H1 (cell line): ENCODE data around the gene ANKRD31. TPM values are rescaled to one million over a fixed set of nuclear protein-coding genes. Genes with fewer than 3 reads are reported as not detected.

Source experiments
- CTCF ChIA-PET: fragments of 300-600 bp; sonication (Branson Sonifier 250); formaldehyde crosslinking; loops from one replicate; lab custom pipeline; 2021; ENCODE audit not compliant: partially characterized antibody; lab: Charles Lee
- POLR2A ChIA-PET: fragments of 300-600 bp; sonication (Branson Sonifier 250); formaldehyde crosslinking; loops from one replicate; lab custom pipeline; 2021; ENCODE audit warnings: inconsistent platforms; ENCODE audit not compliant: partially characterized antibody; lab: Charles Lee
- DNase-seq, 2 experiments: peaks; one replicate each; pipeline versions ENCODE4 v3.0.0 to v3.0.0-alpha.2; 2010 to 2022; ENCODE audit warnings: low spot score in 2 of 2, low read depth in 1 of 2, mixed read lengths in 1 of 2
- FAIRE-seq: peaks from 2 replicates; lab custom pipeline; 2011; peaks lifted over from hg19 to GRCh38; lab: Jason Lieb, UNC
- H2AFZ ChIP-seq: 2 replicates; pipeline ENCODE4 v1.8.1; 2012; ENCODE audit warnings: low read length, inconsistent platforms
- H2AK5ac ChIP-seq: 2 replicates; pipeline ENCODE4 v1.6.1; 2013; ENCODE audit warnings: low read depth, low read length
- H2BK120ac ChIP-seq: replicated peaks from 2 replicates; pipeline ENCODE3; 2013; ENCODE audit warnings: low read depth, low read length, inconsistent platforms
- H2BK12ac ChIP-seq: 2 replicates; pipeline ENCODE4 v1.6.1; 2013; ENCODE audit warnings: low read depth, low read length
- H2BK15ac ChIP-seq: 2 replicates; pipeline ENCODE4 v1.6.1; 2013; ENCODE audit warnings: low read length
- H2BK20ac ChIP-seq: 2 replicates; pipeline ENCODE4 v1.6.1; 2013; ENCODE audit warnings: low read length
- H2BK5ac ChIP-seq: 2 replicates; pipeline ENCODE4 v1.6.1; 2013; ENCODE audit warnings: low read depth, low read length
- H3K14ac ChIP-seq: 2 replicates; pipeline ENCODE4 v1.6.1; 2013; ENCODE audit warnings: inconsistent platforms; ENCODE audit not compliant: insufficient read length
- H3K18ac ChIP-seq: 2 replicates; pipeline ENCODE4 v1.6.1; 2013; ENCODE audit warnings: low read length; ENCODE audit errors: extremely low read depth
- H3K23ac ChIP-seq: 2 replicates; pipeline ENCODE4 v1.6.1; 2013; ENCODE audit warnings: inconsistent platforms; ENCODE audit not compliant: insufficient read length
- H3K23me2 ChIP-seq: 2 replicates; pipeline ENCODE4 v1.6.1; 2013; ENCODE audit warnings: low read depth, low read length
- H3K27ac ChIP-seq: 2 replicates; pipeline ENCODE4 v1.6.1; 2011; ENCODE audit warnings: low read depth, low read length, inconsistent platforms
- H3K27me3 ChIP-seq, 4 experiments: replicated peaks in 1 of 4; 1 replicate in 1 of 4; 2 replicates in 3 of 4; pipeline versions ENCODE4 v1.6.1 to v1.8.1; 2011 to 2013; ENCODE audit warnings: low read length in 3 of 4, mild to moderate bottlenecking in 3 of 4, inconsistent platforms in 2 of 4, mixed read lengths in 2 of 4, moderate library complexity in 1 of 4; ENCODE audit not compliant: control insufficient read depth in 3 of 4, insufficient read depth in 3 of 4; ENCODE audit errors: extremely low read depth in 1 of 4
- H3K36me3 ChIP-seq, 4 experiments: 2 replicates each; pipeline versions ENCODE4 v1.6.1 to v1.8.1; 2011 to 2013; ENCODE audit warnings: mild to moderate bottlenecking in 4 of 4, low read length in 3 of 4, moderate library complexity in 2 of 4, control low read depth in 1 of 4, inconsistent platforms in 1 of 4; ENCODE audit not compliant: insufficient read depth in 4 of 4, control insufficient read depth in 2 of 4
- H3K4ac ChIP-seq: replicated peaks from 2 replicates; pipeline ENCODE3; 2013; ENCODE audit warnings: low read length, low read depth, mixed read lengths, inconsistent platforms; ENCODE audit not compliant: insufficient read length
- H3K4me1 ChIP-seq, 4 experiments: replicated peaks in 1 of 4; 1 replicate in 1 of 4; 2 replicates in 3 of 4; pipeline versions ENCODE4 v1.6.1 to v1.8.1; 2011 to 2013; ENCODE audit warnings: low read length in 3 of 4, inconsistent platforms in 2 of 4, mixed read lengths in 1 of 4; ENCODE audit not compliant: insufficient read depth in 4 of 4, control insufficient read depth in 3 of 4
- H3K4me2 ChIP-seq, 2 experiments: 2 replicates each; pipeline versions ENCODE4 v1.6.1 to v1.8.1; 2011 to 2013; ENCODE audit warnings: low read depth in 2 of 2, low read length in 2 of 2, control low read depth in 1 of 2, inconsistent platforms in 1 of 2, mild to moderate bottlenecking in 1 of 2; ENCODE audit not compliant: insufficient read depth in 1 of 2
- H3K4me3 ChIP-seq, 4 experiments: fragments of 200-600, 300-600 bp in 1 of 4; sonication (generic), shearing (Covaris generic), sonication (Bioruptor Twin) in 1 of 4; 2 replicates each; pipeline versions ENCODE4 v1.5.1 to v1.8.1; 2011 to 2016; ENCODE audit warnings: low read length in 4 of 4, low read depth in 3 of 4, control low read depth in 2 of 4, inconsistent platforms in 2 of 4, mild to moderate bottlenecking in 2 of 4, mixed read lengths in 1 of 4, moderate library complexity in 1 of 4; ENCODE audit not compliant: insufficient read depth in 2 of 4; ENCODE audit errors: extremely low read depth in 1 of 4
- H3K56ac ChIP-seq: replicated peaks from 2 replicates; pipeline ENCODE3; 2013; ENCODE audit warnings: low read depth, mild to moderate bottlenecking, mixed read lengths, low read length, inconsistent platforms; ENCODE audit not compliant: insufficient read length
- H3K79me1 ChIP-seq: 2 replicates; pipeline ENCODE4 v1.6.1; 2013; ENCODE audit warnings: low read depth, low read length, control low read depth
- H3K79me2 ChIP-seq, 2 experiments: 2 replicates each; pipeline versions ENCODE4 v1.6.1 to v1.8.1; 2012 to 2013; ENCODE audit warnings: low read length in 2 of 2, mild to moderate bottlenecking in 2 of 2, inconsistent platforms in 1 of 2; ENCODE audit not compliant: insufficient read depth in 2 of 2, control insufficient read depth in 1 of 2
- H3K9ac ChIP-seq, 4 experiments: replicated peaks in 1 of 4; 1 replicate in 1 of 4; 2 replicates in 3 of 4; pipeline versions ENCODE4 v1.6.1 to v1.8.1; 2011 to 2013; ENCODE audit warnings: low read depth in 3 of 4, low read length in 3 of 4, control low read depth in 2 of 4, mild to moderate bottlenecking in 2 of 4, moderate library complexity in 2 of 4, inconsistent platforms in 1 of 4; ENCODE audit errors: extremely low read depth in 1 of 4
- H3K9me3 ChIP-seq, 2 experiments: 2 replicates each; pipeline versions ENCODE4 v1.6.1 to v1.8.1; 2012 to 2013; ENCODE audit warnings: mild to moderate bottlenecking in 2 of 2, moderate library complexity in 2 of 2, control low read depth in 1 of 2, inconsistent platforms in 1 of 2, low read depth in 1 of 2, low read length in 1 of 2, mixed read lengths in 1 of 2; ENCODE audit not compliant: insufficient read depth in 2 of 2
- H4K20me1 ChIP-seq, 2 experiments: replicated peaks in 1 of 2; 2 replicates each; pipeline versions ENCODE3 to v1.8.1; 2011 to 2013; ENCODE audit warnings: inconsistent platforms in 2 of 2, low read length in 2 of 2, mild to moderate bottlenecking in 1 of 2; ENCODE audit not compliant: insufficient read depth in 2 of 2, control insufficient read depth in 1 of 2
- H4K5ac ChIP-seq: 2 replicates; pipeline ENCODE4 v1.6.1; 2013; ENCODE audit warnings: low read length, low read depth, mixed read lengths, inconsistent platforms; ENCODE audit not compliant: insufficient read length
- H4K8ac ChIP-seq: 2 replicates; pipeline ENCODE4 v1.8.0; 2013; ENCODE audit warnings: mild to moderate bottlenecking, moderate library complexity, low read length, inconsistent platforms; ENCODE audit not compliant: insufficient read depth; ENCODE audit errors: extremely low read depth
- H4K91ac ChIP-seq: replicated peaks from 2 replicates; pipeline ENCODE3; 2013; ENCODE audit warnings: low read length, mixed read lengths, inconsistent platforms; ENCODE audit not compliant: insufficient read length
- CEBPB ChIP-seq: IDR thresholded peaks from 2 replicates; pipeline ENCODE4 v1.6.1; 2012; ENCODE audit warnings: low read depth, low read length
- CHD1 ChIP-seq: IDR thresholded peaks from 2 replicates; pipeline ENCODE4 v1.6.1; 2012; ENCODE audit warnings: low read depth, low read length, improper control_type of control experiment
- CHD2 ChIP-seq: IDR thresholded peaks from 2 replicates; pipeline ENCODE4 v1.6.1; 2012; ENCODE audit warnings: low read length, improper control_type of control experiment
- EZH2 ChIP-seq: fragments of 200-600 bp; sonication (generic); IDR thresholded peaks from 2 replicates; pipeline ENCODE4 v1.7.1; 2012; ENCODE audit warnings: low read depth, mild to moderate bottlenecking, moderate library complexity, low read length, inconsistent platforms; ENCODE audit not compliant: severe bottlenecking
- HDAC2 ChIP-seq, 2 experiments: fragments of 300-600 bp in 1 of 2; sonication (generic) in 1 of 2; IDR thresholded peaks; 2 replicates each; pipeline ENCODE4 v1.6.1; 2011 to 2012; ENCODE audit warnings: low read depth in 2 of 2, low read length in 2 of 2, mild to moderate bottlenecking in 2 of 2, moderate library complexity in 2 of 2, borderline replicate concordance in 1 of 2, inconsistent platforms in 1 of 2
- RBBP5 ChIP-seq: IDR thresholded peaks from 2 replicates; pipeline ENCODE4 v1.7.1; 2012; ENCODE audit warnings: low read depth, mild to moderate bottlenecking, inconsistent platforms, low read length, moderate library complexity, borderline replicate concordance
- RFX5 ChIP-seq: IDR thresholded peaks from 2 replicates; pipeline ENCODE4 v1.6.1; 2011; ENCODE audit warnings: low read depth, low read length, improper control_type of control experiment, borderline replicate concordance
- SRF ChIP-seq: IDR thresholded peaks from 2 replicates; pipeline ENCODE4 v1.6.1; 2011; ENCODE audit warnings: mild to moderate bottlenecking, low read depth, low read length, moderate library complexity
- WGBS, 2 experiments: shearing (Covaris generic) in 1 of 2; methylation state at CpG; one replicate each; pipeline versions ENCODE4 v1.1.6 to v1.1.7; 2013 to 2015; ENCODE audit warnings: low lambda C conversion rate in 2 of 2, mixed read lengths in 2 of 2, inconsistent platforms in 1 of 2, low coverage in 1 of 2, missing lambda C conversion rate in 1 of 2; ENCODE audit not compliant: insufficient replicate concordance in 2 of 2, insufficient coverage in 1 of 2, insufficient read length in 1 of 2; ENCODE audit errors: extremely low coverage in 1 of 2, missing lambda C conversion rate in 1 of 2; 5-methylcytosine and 5-hydroxymethylcytosine counted together
- polyA plus RNA-seq, 7 experiments: library from polyadenylated mRNA; depleted of rRNA in 3 of 7; stranded (reverse) in 5 of 7; unstranded in 2 of 7; fragments of >200 nt in 5 of 7; fragments of 200-250 nt in 2 of 7; gene quantifications; 1 replicate in 5 of 7; 2 replicates in 1 of 7; 4 replicates in 1 of 7; pipeline versions ENCODE4 v1.2.1 to v1.2.3, GENCODE V29; 2011 to 2013; ENCODE audit warnings: missing spikeins in 2 of 7, mixed read lengths in 2 of 7
- total RNA-seq: library from RNA; stranded (reverse); fragmentation: NEBNext Ultra II Directional; extraction: Animal tissue kit (Norgen Biotek cat#: 25700); gene quantifications from 2 replicates; pipeline ENCODE4 v1.2.1, GENCODE V29; 2021
- TF ChIP-seq, protein P1 (sequence below): IDR thresholded peaks from 2 replicates; pipeline ENCODE4 v1.6.1; 2011; ENCODE audit warnings: low read length, improper control_type of control experiment
- TF ChIP-seq, protein P2 (sequence below): IDR thresholded peaks from 2 replicates; pipeline ENCODE4 v1.6.1; 2011; ENCODE audit warnings: low read depth, mild to moderate bottlenecking, low read length; ENCODE audit not compliant: insufficient read depth

Gene ANKRD31
- total and polyA plus RNA-seq, 2 of the 8 experiments (the other 6 are each of a cell fraction or from before 2014, with no cell fraction given), result 0.05 to 0.06 TPM

DNA sequence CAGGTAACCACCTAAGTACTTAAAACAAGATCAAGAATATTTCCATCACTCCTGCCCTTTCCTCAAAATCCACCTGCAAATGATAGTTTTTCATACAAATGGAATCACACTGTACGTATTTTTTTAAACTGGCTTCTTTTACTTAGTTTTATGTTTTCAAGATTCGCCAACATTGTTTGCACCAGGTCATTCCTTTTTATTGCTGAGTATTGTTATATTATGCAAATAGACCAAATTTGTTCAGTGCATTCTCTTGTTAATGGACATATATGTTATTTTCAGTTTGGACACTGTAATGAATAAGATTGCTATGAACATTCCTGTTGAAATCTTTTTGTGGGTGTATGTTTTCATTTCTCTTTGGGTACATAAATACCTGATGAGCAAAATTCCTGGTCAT, 8.3 kb upstream of the ANKRD31 start:
- no peaks in the 10 kb centered on the region for H4K20me1 ChIP-seq
- H2BK120ac ChIP-seq, result no peak overlapping the region
- H4K5ac ChIP-seq, result no peak overlapping the region
- no peak overlapping the region for H3K56ac ChIP-seq
- H3K79me1 ChIP-seq, result no peaks in the 10 kb centered on the region
- ChIA-PET CTCF (interaction anchor here (0.6 to 1.2 kb wide), 2 partner anchors 193 to 429 kb away, joined by 3 to 4 read pairs; partner anchors contain the start of gene GCNT4), POLR2A (no interaction called here)
- no peaks in the 10 kb centered on the region for H3K36me3 ChIP-seq
- no peak overlapping the region for H3K27ac ChIP-seq
- DNase-seq, result no peak
- no peaks in the 10 kb centered on the region for H3K27me3 ChIP-seq
- no peak overlapping the region for H4K91ac ChIP-seq
- no peak overlapping the region for H3K9ac ChIP-seq
- H2BK12ac ChIP-seq, result no peak overlapping the region
- H3K23ac ChIP-seq, result no peak overlapping the region
- no peak overlapping the region for H3K4ac ChIP-seq
- H3K4me1 ChIP-seq, result peaks cover 2 to 4% (median 3%) of the 10 kb centered on the region in 4 experiments; a peak in 6 of 7 replicates
- H3K79me2 ChIP-seq, result no peaks in the 10 kb centered on the region
- no peaks in the 10 kb centered on the region for H3K23me2 ChIP-seq
- H2AFZ ChIP-seq, result no peak overlapping the region
- no peak overlapping the region for H3K4me2 ChIP-seq
- no peak overlapping the region for H2BK20ac ChIP-seq
- no peaks in the 10 kb centered on the region for H3K9me3 ChIP-seq
- H2BK5ac ChIP-seq, result no peak overlapping the region
- H2AK5ac ChIP-seq, result no peak overlapping the region
- FAIRE-seq, result no peak
- H3K14ac ChIP-seq, result no peak overlapping the region
- no peak overlapping the region for H3K4me3 ChIP-seq
- H3K18ac ChIP-seq, result no peak overlapping the region
- H4K8ac ChIP-seq, result no peak overlapping the region
- H2BK15ac ChIP-seq, result no peak overlapping the region
- 87% methylated on average over 2 of the region's 2 CpGs; no CpG with 5 or more reads in 1 of the 2 experiments for WGBS, 2 experiments
- no peak for TF ChIP-seq HDAC2 (IDR thresholded peaks at IDR 0.05; ENCODE audit: borderline replicate concordance in 1 of 2, low read depth in 2 of 2, low read length in 2 of 2)
- no peak for TF ChIP-seq EZH2
- TF ChIP-seq, protein P1, sequence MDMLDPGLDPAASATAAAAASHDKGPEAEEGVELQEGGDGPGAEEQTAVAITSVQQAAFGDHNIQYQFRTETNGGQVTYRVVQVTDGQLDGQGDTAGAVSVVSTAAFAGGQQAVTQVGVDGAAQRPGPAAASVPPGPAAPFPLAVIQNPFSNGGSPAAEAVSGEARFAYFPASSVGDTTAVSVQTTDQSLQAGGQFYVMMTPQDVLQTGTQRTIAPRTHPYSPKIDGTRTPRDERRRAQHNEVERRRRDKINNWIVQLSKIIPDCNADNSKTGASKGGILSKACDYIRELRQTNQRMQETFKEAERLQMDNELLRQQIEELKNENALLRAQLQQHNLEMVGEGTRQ, result no peak
- TF ChIP-seq SRF, result no peak
- no peak for TF ChIP-seq RBBP5
- no peak for TF ChIP-seq CEBPB
- no peak for TF ChIP-seq RFX5
- no peak for TF ChIP-seq CHD2
- TF ChIP-seq CHD1, result no peak
- TF ChIP-seq, protein P2, sequence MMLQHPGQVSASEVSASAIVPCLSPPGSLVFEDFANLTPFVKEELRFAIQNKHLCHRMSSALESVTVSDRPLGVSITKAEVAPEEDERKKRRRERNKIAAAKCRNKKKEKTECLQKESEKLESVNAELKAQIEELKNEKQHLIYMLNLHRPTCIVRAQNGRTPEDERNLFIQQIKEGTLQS, result no peak
